ENCODE data around the gene EFNA1.

GRCh38 chr1:155107309-155108264 lies 20.1 kb upstream of the EFNA1 start:
- no peak for TF ChIP-seq EZH2 (IDR thresholded peaks at IDR 0.05; ENCODE audit: borderline replicate concordance, low read depth, low read length, poor library complexity, severe bottlenecking)
- no peak for TF ChIP-seq CTCF (conservative IDR thresholded peaks at IDR 0.05; ENCODE audit: low read depth, low read length)
